G401.6 (cell line): ENCODE measurements around the gene ZNF91.
A peak's percentile ranks its signal among the peaks of the same experiment; 100 is the strongest.
"Not testable (repeated sequence)": the region's sequence is repeated elsewhere in the genome, so short reads cannot be mapped to it uniquely, and the experiment has no call there.

Experiments
- FAIRE-seq: peaks from 2 replicates; lab custom pipeline; 2012; peaks lifted over from hg19 to GRCh38; lab: Jason Lieb, UNC

ZNF91 gene

GRCh38 chr19:23395041-23395721 is at the start of gene ZNF91:
Gene ZNF91 (minus strand): TSS chr19:23395471. CDS start chr19:23395354, 117 bp downstream.
- FAIRE-seq = peak; percentile 98

DNA sequence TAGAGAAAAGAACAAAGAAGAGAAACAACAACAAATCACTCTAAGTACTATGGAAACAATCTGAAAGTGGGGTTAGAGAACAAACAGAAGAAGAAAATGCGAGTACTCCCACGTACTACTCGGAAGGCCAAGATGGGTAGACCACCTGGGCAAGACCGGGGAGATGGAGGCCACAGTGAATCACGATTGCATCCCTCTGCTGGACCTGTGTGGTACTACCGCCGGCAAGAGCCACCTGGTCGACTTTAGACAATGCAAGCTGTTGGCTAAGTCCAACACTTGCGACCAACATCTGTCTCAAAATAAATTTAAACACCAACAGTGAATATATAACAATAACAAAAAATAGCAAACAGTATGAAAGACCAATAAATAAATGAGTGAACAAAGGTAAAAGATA is 45.5 kb upstream of the ZNF91 start:
- FAIRE-seq = no peak

DNA sequence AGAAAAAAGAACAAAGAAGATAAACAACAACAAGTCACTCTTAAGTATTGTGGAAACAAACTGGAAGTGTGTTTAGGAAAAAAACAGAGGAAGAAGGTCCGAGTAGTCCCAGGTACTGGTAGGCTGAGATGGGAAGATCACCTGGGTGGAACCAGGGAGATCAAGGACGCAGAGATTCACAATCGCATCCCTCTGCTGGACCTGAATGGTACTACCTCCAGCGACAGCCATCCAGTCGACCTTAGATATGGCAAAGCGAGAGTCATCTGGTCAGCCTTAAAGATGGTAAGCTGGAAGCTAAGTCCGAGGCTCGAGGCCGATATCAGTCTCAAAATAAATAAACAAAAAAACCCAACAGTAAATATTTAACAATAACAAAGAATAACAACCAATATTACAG is 44.9 kb upstream of the ZNF91 start:
- no peak for FAIRE-seq

DNA sequence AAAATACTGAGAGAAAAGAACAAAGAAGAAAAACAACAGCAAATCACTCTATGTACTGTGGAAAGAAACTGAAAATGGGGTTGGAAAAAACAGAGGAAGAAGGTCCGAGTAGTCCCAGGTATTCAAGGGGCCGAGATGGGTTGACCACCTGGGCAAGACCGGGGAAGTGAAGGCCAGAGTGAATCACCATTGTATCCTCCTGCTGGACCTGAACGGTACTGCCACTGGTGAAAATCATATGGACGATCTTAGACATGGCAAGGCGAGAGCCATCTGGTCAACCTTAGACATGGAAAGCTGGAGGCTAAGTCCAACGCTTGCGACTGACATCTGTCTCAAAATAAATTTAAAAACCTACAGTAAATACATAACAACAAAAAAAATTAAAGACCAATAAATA is 44.4 kb upstream of the ZNF91 start:
- FAIRE-seq = no peak

- no peak for FAIRE-seq
Observed at GRCh38 chr19:23437901-23438300, 42.6 kb upstream of the ZNF91 start.

DNA sequence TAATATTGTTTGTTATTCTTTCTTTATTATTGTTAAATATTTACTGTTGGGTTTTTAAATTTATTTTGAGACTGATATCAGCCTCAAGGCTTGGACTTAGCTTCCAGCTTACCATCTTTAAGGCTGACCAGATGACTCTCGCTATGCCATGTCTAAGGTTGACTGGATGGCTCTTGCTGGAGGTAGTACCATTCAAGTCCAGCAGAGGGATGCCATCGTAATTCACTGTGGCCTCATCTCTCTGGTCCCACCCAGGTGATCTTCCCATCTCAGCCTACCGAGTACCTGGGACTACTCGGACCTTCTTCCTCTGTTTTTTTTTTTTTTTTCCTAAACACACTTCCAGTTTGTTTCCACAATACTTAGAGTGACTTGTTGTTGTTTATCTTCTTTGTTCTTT is 41.7 kb upstream of the ZNF91 start:
- no peak for FAIRE-seq

DNA sequence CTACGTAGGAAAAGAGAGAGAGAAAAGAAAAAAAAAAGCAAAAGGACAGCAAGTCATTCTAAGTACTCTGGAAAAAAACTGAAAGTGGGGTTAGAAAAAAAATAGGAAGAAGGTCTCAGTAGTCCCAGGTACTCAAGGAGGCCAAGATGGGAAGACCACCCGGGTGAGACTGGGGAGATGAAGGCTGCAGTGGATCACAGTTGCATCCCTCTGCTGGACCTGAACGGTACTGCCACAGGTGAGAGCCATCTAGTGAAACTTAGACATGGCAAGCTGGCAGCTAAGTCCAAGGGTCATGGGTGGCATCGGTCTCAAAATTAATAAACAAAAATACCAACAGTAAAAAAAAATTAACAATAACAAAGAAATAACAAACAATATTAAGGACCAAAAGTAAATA is 41.0 kb upstream of the ZNF91 start:
- FAIRE-seq = no peak

- no peak for FAIRE-seq
Observed at GRCh38 chr19:23420824-23421223, 25.6 kb upstream of the ZNF91 start.

GRCh38 chr19:23419261-23419660 is 24.0 kb upstream of the ZNF91 start:
- not testable (repeated sequence) for FAIRE-seq

DNA sequence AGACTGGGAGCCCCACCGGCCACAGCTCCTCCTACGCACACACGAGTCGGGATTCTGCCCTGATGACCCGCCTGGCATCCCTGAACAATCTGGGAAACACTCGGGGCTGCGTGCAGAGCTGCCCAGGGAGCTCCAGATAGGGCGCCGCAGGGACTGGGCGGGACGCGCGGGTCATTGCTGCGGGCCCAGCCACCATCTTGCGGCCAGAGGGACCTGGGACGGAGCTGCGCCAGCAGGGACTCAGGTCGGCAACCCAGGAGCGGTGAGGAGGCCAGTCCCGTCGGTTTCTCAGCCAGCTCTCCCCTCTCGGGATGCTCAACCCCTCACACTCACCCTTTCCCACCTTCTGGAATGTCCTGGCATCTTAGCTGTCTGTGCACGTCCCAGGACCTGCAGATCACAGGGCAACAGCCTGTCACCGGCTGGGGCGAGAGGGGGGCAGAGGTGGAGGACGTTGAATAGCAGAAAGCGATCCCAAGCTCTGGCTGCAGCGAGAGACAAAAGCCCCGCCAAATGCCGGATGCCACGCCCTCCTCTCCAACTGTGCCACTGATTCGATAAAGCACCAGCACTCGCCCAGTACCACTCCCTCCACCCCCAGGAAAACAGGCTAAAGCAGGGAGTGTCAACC is 20.4 kb upstream of the ZNF91 start:
- FAIRE-seq = no peak

- FAIRE-seq = no peak
Observed at GRCh38 chr19:23415034-23415433, 19.8 kb upstream of the ZNF91 start.

GRCh38 chr19:23410155-23410554 is 14.9 kb upstream of the ZNF91 start:
- FAIRE-seq = no peak

- no peak for FAIRE-seq
Observed at GRCh38 chr19:23409392-23410048, 14.2 kb upstream of the ZNF91 start.

DNA sequence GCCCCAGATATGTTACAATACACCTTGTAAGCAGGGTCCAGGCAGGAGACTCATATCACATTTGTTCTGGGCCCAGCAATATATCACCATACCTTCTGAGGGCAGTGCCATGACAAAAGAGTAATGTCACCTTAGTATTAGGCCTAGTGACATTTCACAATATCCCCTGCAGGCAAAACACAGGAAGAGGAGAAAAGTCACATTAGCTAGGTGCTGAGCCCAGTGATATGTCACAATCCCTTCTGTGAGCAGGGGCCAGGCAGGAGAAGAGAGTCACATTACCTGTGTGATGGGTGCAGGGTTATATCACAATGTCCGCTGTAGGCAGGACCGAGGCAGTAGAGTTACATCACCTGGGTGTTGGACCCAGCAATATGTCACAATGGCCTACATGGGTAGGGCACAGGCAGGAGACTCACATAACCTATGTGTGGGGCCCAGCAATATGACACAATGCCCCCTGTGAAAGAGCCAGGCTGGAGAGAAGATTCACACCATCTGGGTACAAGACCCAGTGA is 12.4 kb upstream of the ZNF91 start:
- FAIRE-seq = no peak

DNA sequence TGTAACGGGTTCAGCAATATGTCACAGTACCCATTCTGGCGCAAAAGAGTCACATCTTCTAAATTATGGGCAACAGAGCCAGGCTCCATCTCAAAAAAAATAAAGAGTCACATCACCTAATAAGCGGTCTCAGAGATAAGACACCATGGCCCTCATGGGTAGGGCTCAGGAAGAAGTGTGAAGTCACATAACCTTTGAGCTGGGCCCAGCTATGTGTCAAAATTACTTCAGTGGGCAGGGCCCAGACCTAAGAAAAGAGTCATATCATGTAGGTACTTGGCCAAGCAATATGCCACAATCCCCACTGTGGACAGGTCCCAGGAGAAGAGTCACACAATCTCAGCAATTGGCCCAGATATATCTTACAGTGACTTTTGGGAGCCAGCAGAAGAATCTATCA is 11.4 kb upstream of the ZNF91 start:
- FAIRE-seq = no peak

- no peak for FAIRE-seq
Observed at GRCh38 chr19:23406091-23406490, 10.8 kb upstream of the ZNF91 start.

- no peak for FAIRE-seq
Observed at GRCh38 chr19:23404676-23405075, 9.4 kb upstream of the ZNF91 start.

DNA sequence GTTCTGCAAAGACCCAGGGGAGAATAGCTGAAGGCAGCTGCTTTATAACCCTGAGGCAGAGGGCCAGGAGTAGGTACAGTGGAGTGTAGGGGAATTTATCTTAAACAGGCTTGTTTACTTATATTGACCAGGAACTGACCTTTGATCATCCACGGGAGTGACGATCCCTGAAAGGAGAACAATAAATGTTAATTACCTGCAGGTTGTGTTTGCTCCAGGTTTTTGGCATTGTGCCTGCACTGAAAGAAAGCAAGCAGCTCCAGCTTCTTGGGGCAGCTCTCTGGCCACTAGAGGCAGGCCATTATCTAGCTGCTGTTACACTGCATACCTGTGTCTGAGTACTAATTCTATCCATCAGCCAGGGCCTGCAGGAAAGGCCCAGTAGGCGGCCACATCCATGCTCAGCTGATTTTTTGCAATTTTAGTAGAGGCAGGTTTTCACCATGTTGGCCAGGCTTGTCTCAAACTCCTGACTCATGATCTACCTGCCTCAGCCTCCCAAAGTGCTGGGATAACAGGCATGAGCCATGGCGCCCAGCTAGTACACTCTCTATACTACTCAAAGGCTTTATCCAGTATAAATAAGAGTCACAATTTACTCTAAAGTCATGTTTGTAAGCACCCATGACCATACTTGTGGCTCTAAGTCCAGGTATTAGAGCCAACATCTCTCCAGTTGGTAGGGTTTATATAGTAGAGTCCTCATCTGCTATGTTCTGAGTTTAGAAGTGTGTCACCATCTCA is 8.5 kb upstream of the ZNF91 start:
- FAIRE-seq = no peak

DNA sequence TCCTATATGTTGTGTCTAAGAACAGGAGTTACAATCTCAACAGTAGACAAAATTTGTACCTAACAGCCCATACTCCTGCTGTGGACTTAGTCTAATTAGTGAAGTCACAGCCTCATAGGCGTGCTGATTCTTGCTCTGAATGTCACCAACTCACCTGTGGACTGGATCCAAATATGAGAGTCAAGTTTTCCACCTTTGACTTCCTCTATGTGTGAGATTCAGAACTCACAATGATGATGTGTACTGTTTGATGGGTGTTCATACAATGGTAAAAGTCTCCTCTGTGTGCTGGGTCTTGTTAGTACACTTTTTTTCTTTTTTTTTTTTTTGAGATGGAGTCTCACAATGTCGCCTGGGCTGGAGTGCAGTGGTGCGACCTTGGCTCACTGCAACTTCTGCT is 7.8 kb upstream of the ZNF91 start:
- FAIRE-seq = no peak

DNA sequence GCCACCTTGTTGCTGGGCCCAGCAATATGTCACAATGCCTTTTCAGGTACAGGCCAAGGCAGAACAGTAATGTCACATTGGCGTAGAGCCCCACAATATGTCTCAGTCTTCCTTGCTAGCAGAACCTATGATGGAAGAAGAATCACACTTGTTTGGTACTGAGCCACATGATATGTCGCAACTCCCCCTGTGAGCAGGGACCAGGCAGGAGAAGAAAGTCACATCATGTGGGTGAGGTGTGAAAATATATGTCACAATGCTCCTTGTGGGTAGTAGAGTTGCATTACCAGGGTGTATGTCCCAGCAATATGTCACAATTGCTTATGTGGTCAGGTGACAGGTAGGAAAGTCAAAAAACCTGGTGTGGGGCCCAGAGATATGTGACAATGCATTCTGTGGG is 7.1 kb upstream of the ZNF91 start:
- no peak for FAIRE-seq

DNA sequence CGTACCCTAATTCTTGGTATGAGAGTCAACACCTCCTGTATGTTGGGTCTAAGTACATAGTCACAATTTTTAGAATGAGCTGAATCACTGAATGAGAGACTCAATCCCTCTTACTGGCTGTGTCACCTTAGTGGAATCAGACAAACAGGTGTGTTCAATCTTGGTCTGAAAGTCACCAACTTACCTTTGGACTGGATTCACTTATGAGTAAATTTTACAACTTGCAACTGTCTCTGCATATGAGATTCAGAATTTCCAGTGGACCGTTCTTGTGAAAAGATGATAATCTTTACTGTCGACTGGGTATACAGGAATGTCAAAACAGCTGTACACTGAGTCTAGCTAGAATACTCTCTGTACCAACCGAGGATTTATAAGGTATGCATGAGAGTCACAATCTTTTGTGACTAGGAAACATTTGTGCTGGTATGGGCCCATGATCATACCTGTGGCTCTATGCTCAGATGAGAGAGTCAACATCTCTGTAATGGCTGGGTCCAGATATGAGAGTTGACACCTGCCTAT is 5.9 kb upstream of the ZNF91 start:
- no peak for FAIRE-seq

- FAIRE-seq = no peak
Observed at GRCh38 chr19:23399443-23399842, 4.2 kb upstream of the ZNF91 start.

DNA sequence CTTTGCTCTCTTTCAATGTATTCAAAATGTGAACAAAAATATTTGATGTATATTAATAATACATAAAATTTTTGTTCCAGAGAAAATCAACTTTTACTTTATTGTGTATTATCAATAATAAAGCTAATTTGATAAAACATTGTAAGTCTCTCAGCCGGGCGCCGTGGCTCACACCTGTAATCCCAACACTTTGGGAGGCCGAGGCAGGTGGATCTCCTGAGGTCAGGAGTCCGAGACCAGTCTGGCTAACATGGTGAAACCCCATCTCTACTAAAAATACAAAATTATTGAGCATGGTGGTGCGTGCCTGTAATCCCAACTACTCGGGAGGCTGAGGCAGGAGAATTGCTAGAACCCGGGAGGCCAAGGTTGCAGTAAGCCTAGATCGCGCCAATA is 449 bp upstream of the ZNF91 start:
- FAIRE-seq = not testable (repeated sequence)
